IMR-90 (cell line): ENCODE results near the gene EFNA5. TPM values are rescaled to one million over a fixed set of nuclear protein-coding genes. Genes with fewer than 3 reads are reported as not detected.

Source experiments
- ATAC-seq: fragments of 200-7000 bp; cut with Tn5 transposase; 2 replicates; pipeline ENCODE4 v1.9.1; 2020; ENCODE audit warnings: low read depth, mild to moderate bottlenecking, moderate library complexity
- BruUV-seq: library from RNA; stranded (reverse); fragments of 400-500 nt; replicated peaks from 2 replicates; lab custom pipeline; 2021; lab: Mats Ljungman, UMichigan
- CTCF ChIA-PET: fragments of 300-600 bp; formaldehyde crosslinking; extraction: SDS; loops from one replicate; lab custom pipeline; 2021; ENCODE audit warnings: antibody characterized with exemption; lab: Yijun Ruan, JAX
- POLR2A ChIA-PET: fragments of 300-600 bp; sonication (Branson Sonifier 250); formaldehyde crosslinking; loops from one replicate; lab custom pipeline; 2022; ENCODE audit warnings: antibody characterized with exemption; ENCODE audit not compliant: unreplicated experiment; lab: Charles Lee
- DNase-seq: peaks from one replicate; pipeline ENCODE4 v3.0.0; 2013
- H2AFZ ChIP-seq: replicated peaks from 2 replicates; pipeline ENCODE3; 2013; ENCODE audit warnings: low read length, mild to moderate bottlenecking; ENCODE audit not compliant: poor library complexity
- H2AK5ac ChIP-seq: 2 replicates; pipeline ENCODE4 v1.6.1; 2013; ENCODE audit warnings: low read depth, low read length, inconsistent platforms
- H2AK9ac ChIP-seq: replicated peaks from 2 replicates; pipeline ENCODE3; 2013; ENCODE audit warnings: mild to moderate bottlenecking, low read depth, low read length, moderate library complexity; ENCODE audit not compliant: poor library complexity
- H2BK120ac ChIP-seq: 2 replicates; pipeline ENCODE4 v1.6.1; 2013; ENCODE audit warnings: low read depth, low read length, inconsistent platforms
- H2BK15ac ChIP-seq: 3 replicates; pipeline ENCODE4 v1.6.1; 2013; ENCODE audit warnings: low read depth, low read length, inconsistent platforms
- H2BK20ac ChIP-seq: 2 replicates; pipeline ENCODE4 v1.6.1; 2013; ENCODE audit warnings: low read depth, mild to moderate bottlenecking, inconsistent platforms, low read length, moderate library complexity
- H2BK5ac ChIP-seq: 2 replicates; pipeline ENCODE4 v1.6.1; 2013; ENCODE audit warnings: mild to moderate bottlenecking, low read depth, low read length, inconsistent platforms; ENCODE audit not compliant: poor library complexity, severe bottlenecking
- H3K14ac ChIP-seq: replicated peaks from 2 replicates; pipeline ENCODE4 v1.6.1; 2013; ENCODE audit warnings: low read depth, low read length, inconsistent platforms
- H3K18ac ChIP-seq: 2 replicates; pipeline ENCODE4 v1.6.1; 2013; ENCODE audit warnings: low read depth, low read length, control low read depth
- H3K23ac ChIP-seq: 2 replicates; pipeline ENCODE4 v1.6.1; 2013; ENCODE audit warnings: low read depth, low read length, inconsistent platforms
- H3K27ac ChIP-seq: 2 replicates; pipeline ENCODE4 v1.5.1; 2013; ENCODE audit warnings: mild to moderate bottlenecking, control low read depth, low read length; ENCODE audit not compliant: insufficient read depth
- H3K27me3 ChIP-seq: 2 replicates; pipeline ENCODE4 v1.6.1; 2013; ENCODE audit warnings: low read length; ENCODE audit not compliant: control insufficient read depth, insufficient read depth
- H3K36me3 ChIP-seq: 2 replicates; pipeline ENCODE4 v1.6.1; 2013; ENCODE audit warnings: low read length, mixed read lengths; ENCODE audit not compliant: control insufficient read depth, insufficient read depth
- H3K4ac ChIP-seq: 2 replicates; pipeline ENCODE4 v1.6.1; 2013; ENCODE audit warnings: low read depth, low read length, inconsistent platforms
- H3K4me1 ChIP-seq: 2 replicates; pipeline ENCODE4 v1.6.1; 2013; ENCODE audit warnings: low read length, mixed read lengths; ENCODE audit not compliant: control insufficient read depth, insufficient read depth
- H3K4me2 ChIP-seq: 2 replicates; pipeline ENCODE4 v1.6.1; 2013; ENCODE audit warnings: low read depth, mild to moderate bottlenecking, control low read depth, low read length, moderate library complexity
- H3K4me3 ChIP-seq: 2 replicates; pipeline ENCODE4 v1.5.1; 2013; ENCODE audit warnings: low read depth, mild to moderate bottlenecking, control low read depth, low read length, moderate library complexity; ENCODE audit not compliant: insufficient read depth
- H3K56ac ChIP-seq: 2 replicates; pipeline ENCODE4 v1.6.1; 2013; ENCODE audit warnings: low read length, inconsistent platforms; ENCODE audit not compliant: insufficient read depth; ENCODE audit errors: extremely low read depth
- H3K79me1 ChIP-seq, 2 experiments: 2 replicates each; pipeline ENCODE4 v1.6.1; 2013; ENCODE audit warnings: low read length in 2 of 2, inconsistent platforms in 1 of 2, low read depth in 1 of 2
- H3K9ac ChIP-seq: 2 replicates; pipeline ENCODE4 v1.6.1; 2013; ENCODE audit warnings: low read depth, low read length, control low read depth
- H3K9me1 ChIP-seq: 2 replicates; pipeline ENCODE4 v1.6.1; 2013; ENCODE audit warnings: low read length, inconsistent platforms; ENCODE audit not compliant: insufficient read depth
- H3K9me3 ChIP-seq: 2 replicates; pipeline ENCODE4 v1.6.1; 2013; ENCODE audit warnings: low read length; ENCODE audit not compliant: control insufficient read depth, insufficient read depth
- H4K20me1 ChIP-seq: 2 replicates; pipeline ENCODE4 v1.6.1; 2013; ENCODE audit warnings: low read length, inconsistent platforms; ENCODE audit not compliant: insufficient read depth
- H4K5ac ChIP-seq: 2 replicates; pipeline ENCODE4 v1.6.1; 2013; ENCODE audit warnings: mild to moderate bottlenecking, low read depth, low read length, control low read depth
- H4K8ac ChIP-seq, 2 experiments: 2 replicates each; pipeline ENCODE4 v1.6.1; 2013; ENCODE audit warnings: low read depth in 2 of 2, low read length in 2 of 2, control low read depth in 1 of 2, inconsistent platforms in 1 of 2
- H4K91ac ChIP-seq: 2 replicates; pipeline ENCODE4 v1.6.1; 2013; ENCODE audit warnings: low read depth, low read length, inconsistent platforms; ENCODE audit not compliant: insufficient read depth
- BHLHE40 ChIP-seq: fragments of 150-350 bp; IDR thresholded peaks from 2 replicates; pipeline ENCODE4 v1.6.1; 2016; ENCODE audit warnings: mild to moderate bottlenecking, low read depth, low read length
- CEBPB ChIP-seq: IDR thresholded peaks from 2 replicates; pipeline ENCODE4 v1.6.1; 2012; ENCODE audit warnings: low read depth, low read length, improper control_type of control experiment
- CHD1 ChIP-seq: IDR thresholded peaks from 2 replicates; pipeline ENCODE4 v1.6.1; 2012; ENCODE audit warnings: low read depth, low read length, improper control_type of control experiment
- FOS ChIP-seq: fragments of 150-350 bp; IDR thresholded peaks from 2 replicates; pipeline ENCODE4 v1.6.1; 2016; ENCODE audit warnings: low read depth, low read length
- MAFK ChIP-seq: IDR thresholded peaks from 2 replicates; pipeline ENCODE4 v1.6.1; 2012; ENCODE audit warnings: low read depth, low read length, improper control_type of control experiment
- MAZ ChIP-seq: IDR thresholded peaks from 2 replicates; pipeline ENCODE4 v1.6.1; 2012; ENCODE audit warnings: low read depth, mild to moderate bottlenecking, low read length, improper control_type of control experiment, moderate library complexity, borderline replicate concordance
- MXI1 ChIP-seq: IDR thresholded peaks from 2 replicates; pipeline ENCODE4 v1.6.1; 2012; ENCODE audit warnings: low read depth, mild to moderate bottlenecking, low read length, moderate library complexity, borderline replicate concordance
- NFE2L2 ChIP-seq: fragments of 150-350 bp; IDR thresholded peaks from 2 replicates; pipeline ENCODE4 v1.6.1; 2016; ENCODE audit warnings: low read depth, mild to moderate bottlenecking, low read length
- POLR2A ChIP-seq: IDR thresholded peaks from 2 replicates; pipeline ENCODE4 v1.6.1; 2012; ENCODE audit warnings: mild to moderate bottlenecking, low read depth, low read length
- RAD21 ChIP-seq: IDR thresholded peaks from 2 replicates; pipeline ENCODE4 v1.6.1; 2012; ENCODE audit warnings: low read length, improper control_type of control experiment
- RCOR1 ChIP-seq: IDR thresholded peaks from 2 replicates; pipeline ENCODE4 v1.6.1; 2012; ENCODE audit warnings: mild to moderate bottlenecking, low read length, improper control_type of control experiment; ENCODE audit not compliant: insufficient replicate concordance
- RFX5 ChIP-seq: IDR thresholded peaks from 2 replicates; pipeline ENCODE4 v1.8.0; 2012; ENCODE audit warnings: low read depth, mild to moderate bottlenecking, low read length, moderate library complexity
- SMC3 ChIP-seq: fragments of 150-350 bp; IDR thresholded peaks from 2 replicates; pipeline ENCODE4 v1.6.1; 2016; ENCODE audit warnings: low read depth, mild to moderate bottlenecking, antibody characterized with exemption, low read length, moderate library complexity
- WGBS, 2 experiments: methylation state at CpG; one replicate each; pipeline versions ENCODE4 v1.1.5 to v1.1.7; 2013; ENCODE audit warnings: missing lambda C conversion rate in 2 of 2; ENCODE audit not compliant: insufficient read length in 1 of 2; ENCODE audit errors: extremely low coverage in 2 of 2; 5-methylcytosine and 5-hydroxymethylcytosine counted together
- dilution Hi-C: fragments of 300-500 bp; cut with HindIII; formaldehyde crosslinking; loops from one replicate; pipeline ENCODE4 v1.14.3; 2018; ENCODE audit warnings: low sequenced_read_pairs; ENCODE audit not compliant: unreplicated experiment
- in situ Hi-C: fragments of 300-500 bp; cut with MboI; formaldehyde crosslinking; loops from 3 replicates; pipeline ENCODE4 v1.14.3; 2019; ENCODE audit warnings: low sequenced_read_pairs, inconsistent platforms, mixed read lengths
- intact Hi-C: fragments of 100-400 bp; cut with micrococcal nuclease; formaldehyde crosslinking; loops from 2 replicates; pipeline ENCODE4 v1.10.0; 2022
- polyA plus RNA-seq, 3 experiments: library from polyadenylated mRNA; depleted of rRNA; stranded (reverse); fragments of >200 nt; gene quantifications; 2 replicates each; pipeline ENCODE4 v1.2.3, GENCODE V29; 2012; ENCODE audit warnings: low replicate concordance in 1 of 3
- total RNA-seq: library from RNA; depleted of rRNA; stranded (reverse); fragments of >200 nt; gene quantifications from 2 replicates; pipeline ENCODE4 v1.2.3, GENCODE V29; 2012
- TF ChIP-seq, protein P1 (sequence below): fragments of 150-350 bp; IDR thresholded peaks from 2 replicates; pipeline ENCODE4 v1.6.1; 2016; ENCODE audit warnings: low read depth, mild to moderate bottlenecking, low read length, moderate library complexity, borderline replicate concordance
- TF ChIP-seq, protein P2 (sequence below): fragments of 150-350 bp; IDR thresholded peaks from 2 replicates; pipeline ENCODE4 v1.6.1; 2017; ENCODE audit warnings: mild to moderate bottlenecking, antibody characterized with exemption, low read length, low read depth
- TF ChIP-seq, protein P3 (sequence below): conservative IDR thresholded peaks from 2 replicates; pipeline ENCODE4 v1.5.1; 2012; ENCODE audit warnings: mild to moderate bottlenecking, low read depth, low read length, improper control_type of control experiment

EFNA5 gene
- total and polyA plus RNA-seq, 2 of the 4 experiments (the other 2 are of a cell fraction) = 1.5 to 1.6 TPM

DNA sequence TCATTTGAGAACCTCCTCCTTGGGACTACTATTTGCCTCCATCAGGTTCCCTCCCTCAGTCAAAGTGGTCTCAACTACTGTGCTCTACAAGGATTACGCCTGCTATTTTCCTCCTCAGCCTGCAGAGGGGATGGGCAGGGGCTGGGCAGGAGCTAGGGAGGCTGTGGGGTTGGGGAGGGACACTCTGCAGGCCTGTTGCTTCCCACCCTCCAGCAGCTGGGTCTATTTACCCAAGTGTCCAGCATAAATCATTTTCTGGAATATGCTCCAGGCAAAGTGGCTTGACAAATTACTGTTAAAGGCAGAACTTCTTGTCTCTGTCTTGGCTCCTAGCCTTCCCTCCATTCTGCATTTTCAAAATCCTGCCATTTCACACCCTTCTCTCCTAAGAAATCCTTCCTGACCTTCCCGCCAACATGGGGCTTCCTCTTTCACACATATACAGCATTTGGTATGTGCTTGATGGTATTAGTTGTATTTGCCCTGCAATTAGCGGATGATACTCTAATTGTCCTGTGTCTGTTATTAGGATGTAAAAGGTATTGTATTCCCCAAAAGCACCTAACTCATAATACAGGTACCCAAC lies 106.7 kb downstream of the EFNA5 start:
- ATAC-seq (no peak), DNase-seq (no peak)
- Histone ChIP-seq H3K27ac (no peak overlapping the region), H4K8ac (no peak overlapping the region), H3K23ac (no peak overlapping the region), H3K4me3 (no peak overlapping the region), H2BK5ac (no peak overlapping the region), H2BK120ac (no peak overlapping the region), H3K4me2 (no peak overlapping the region), H4K91ac (no peak overlapping the region), H2BK15ac (no peak overlapping the region), H3K4me1 (0 out of 2 replicates have a peak, but pooled peaks cover 2% of the 10 kb centered on the region), H3K9ac (no peak overlapping the region), H4K5ac (no peak overlapping the region), H3K9me3 (no peaks in the 10 kb centered on the region), H2BK20ac (no peak overlapping the region), H3K4ac (no peak overlapping the region), H4K20me1 (no peaks in the 10 kb centered on the region), H3K9me1 (no peaks in the 10 kb centered on the region; the same call in 1 of the 2 replicates), H2AK5ac (no peak overlapping the region), H3K18ac (no peak overlapping the region), H2AFZ (no peak overlapping the region), H3K14ac (no peak overlapping the region), H3K56ac (no peak overlapping the region), H2AK9ac (no peak overlapping the region), H3K27me3 (no peaks in the 10 kb centered on the region), H3K36me3 (no peaks in the 10 kb centered on the region), H3K79me1 (no peaks in the 10 kb centered on the region)
- dilution Hi-C loops = no loop called here
- intact Hi-C loops = no loop called here
- no peak for TF ChIP-seq CEBPB
- no peak for TF ChIP-seq SMC3
- no peak for TF ChIP-seq MAZ
- TF ChIP-seq, protein P1, sequence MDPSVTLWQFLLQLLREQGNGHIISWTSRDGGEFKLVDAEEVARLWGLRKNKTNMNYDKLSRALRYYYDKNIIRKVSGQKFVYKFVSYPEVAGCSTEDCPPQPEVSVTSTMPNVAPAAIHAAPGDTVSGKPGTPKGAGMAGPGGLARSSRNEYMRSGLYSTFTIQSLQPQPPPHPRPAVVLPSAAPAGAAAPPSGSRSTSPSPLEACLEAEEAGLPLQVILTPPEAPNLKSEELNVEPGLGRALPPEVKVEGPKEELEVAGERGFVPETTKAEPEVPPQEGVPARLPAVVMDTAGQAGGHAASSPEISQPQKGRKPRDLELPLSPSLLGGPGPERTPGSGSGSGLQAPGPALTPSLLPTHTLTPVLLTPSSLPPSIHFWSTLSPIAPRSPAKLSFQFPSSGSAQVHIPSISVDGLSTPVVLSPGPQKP = no peak
- TF ChIP-seq MAFK = no peak
- TF ChIP-seq NFE2L2 = no peak
- no peak for TF ChIP-seq RFX5
- TF ChIP-seq, protein P2, sequence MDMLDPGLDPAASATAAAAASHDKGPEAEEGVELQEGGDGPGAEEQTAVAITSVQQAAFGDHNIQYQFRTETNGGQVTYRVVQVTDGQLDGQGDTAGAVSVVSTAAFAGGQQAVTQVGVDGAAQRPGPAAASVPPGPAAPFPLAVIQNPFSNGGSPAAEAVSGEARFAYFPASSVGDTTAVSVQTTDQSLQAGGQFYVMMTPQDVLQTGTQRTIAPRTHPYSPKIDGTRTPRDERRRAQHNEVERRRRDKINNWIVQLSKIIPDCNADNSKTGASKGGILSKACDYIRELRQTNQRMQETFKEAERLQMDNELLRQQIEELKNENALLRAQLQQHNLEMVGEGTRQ = no peak
- no peak for TF ChIP-seq FOS
- TF ChIP-seq RCOR1 = no peak
- TF ChIP-seq, protein P3, sequence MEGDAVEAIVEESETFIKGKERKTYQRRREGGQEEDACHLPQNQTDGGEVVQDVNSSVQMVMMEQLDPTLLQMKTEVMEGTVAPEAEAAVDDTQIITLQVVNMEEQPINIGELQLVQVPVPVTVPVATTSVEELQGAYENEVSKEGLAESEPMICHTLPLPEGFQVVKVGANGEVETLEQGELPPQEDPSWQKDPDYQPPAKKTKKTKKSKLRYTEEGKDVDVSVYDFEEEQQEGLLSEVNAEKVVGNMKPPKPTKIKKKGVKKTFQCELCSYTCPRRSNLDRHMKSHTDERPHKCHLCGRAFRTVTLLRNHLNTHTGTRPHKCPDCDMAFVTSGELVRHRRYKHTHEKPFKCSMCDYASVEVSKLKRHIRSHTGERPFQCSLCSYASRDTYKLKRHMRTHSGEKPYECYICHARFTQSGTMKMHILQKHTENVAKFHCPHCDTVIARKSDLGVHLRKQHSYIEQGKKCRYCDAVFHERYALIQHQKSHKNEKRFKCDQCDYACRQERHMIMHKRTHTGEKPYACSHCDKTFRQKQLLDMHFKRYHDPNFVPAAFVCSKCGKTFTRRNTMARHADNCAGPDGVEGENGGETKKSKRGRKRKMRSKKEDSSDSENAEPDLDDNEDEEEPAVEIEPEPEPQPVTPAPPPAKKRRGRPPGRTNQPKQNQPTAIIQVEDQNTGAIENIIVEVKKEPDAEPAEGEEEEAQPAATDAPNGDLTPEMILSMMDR = no peak
- TF ChIP-seq POLR2A = no peak
- TF ChIP-seq MXI1 = no peak
- TF ChIP-seq CHD1 = no peak
- no peak for TF ChIP-seq BHLHE40
- no peak for TF ChIP-seq RAD21
- no TSS peak for BruUV-seq
- no CpG with 5 or more reads among the region's 3 CpGs for WGBS, 2 experiments
- CTCF ChIA-PET = no interaction called here
- POLR2A ChIA-PET = no interaction called here
- in situ Hi-C loops = no loop called here
